NCI-H446 treated with DMSO at 0.1 percent for 48 hours (cell line): ENCODE measurements around the gene CHD6.

Source experiments
- DNase-seq: peaks from one replicate; lab custom pipeline; 2025; lab: John Stamatoyannopoulos, UW

CHD6 gene

GRCh38 chr20:41507436-41507835, 110.7 kb downstream of the CHD6 start:
- DNase-seq: no peak

GRCh38 chr20:41506192-41506915, 111.8 kb downstream of the CHD6 start:
- DNase-seq: no peak

- no peak for DNase-seq
Observed at GRCh38 chr20:41505184-41505583, 113.0 kb downstream of the CHD6 start.

- no peak for DNase-seq
Observed at GRCh38 chr20:41501376-41501775, 116.8 kb downstream of the CHD6 start.

DNA sequence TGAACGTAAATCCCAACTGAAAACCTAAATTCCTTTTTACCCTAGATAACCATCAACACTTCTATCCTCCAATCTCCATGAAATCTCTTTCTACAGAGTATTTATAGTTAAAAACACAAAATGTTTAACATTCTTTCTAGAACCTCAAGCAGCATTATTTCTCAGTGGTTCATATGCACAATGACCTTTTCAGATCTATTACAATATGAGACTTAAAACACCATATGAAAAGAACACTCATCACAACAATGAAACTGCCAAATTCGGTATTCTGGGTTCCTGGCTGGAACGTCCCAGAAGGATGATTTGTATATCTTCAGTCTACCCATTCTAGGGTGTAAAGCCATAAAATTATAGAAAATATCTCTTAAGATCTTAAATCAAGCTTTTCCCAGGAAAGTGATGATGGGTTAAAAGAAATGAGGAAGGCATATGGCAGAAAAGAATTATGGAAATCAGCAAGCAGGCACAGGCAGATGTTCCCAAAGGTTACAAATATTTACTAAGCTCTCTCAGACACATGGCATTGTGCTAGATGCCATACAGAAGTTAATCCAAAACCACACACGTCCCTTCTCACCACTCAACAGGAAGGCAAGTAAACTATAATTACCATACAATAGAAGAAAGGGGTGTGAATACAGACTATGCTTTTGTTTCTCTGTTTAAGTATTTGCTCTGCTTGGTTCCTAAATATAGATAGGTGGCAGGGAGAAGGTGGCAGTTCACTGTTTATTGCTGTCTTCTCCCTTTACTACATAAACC, 118.0 kb downstream of the CHD6 start:
- DNase-seq: no peak

- no peak for DNase-seq
Observed at GRCh38 chr20:41499064-41499463, 119.1 kb downstream of the CHD6 start.

- DNase-seq: no peak
Observed at GRCh38 chr20:41497186-41497895, 120.8 kb downstream of the CHD6 start.

DNA sequence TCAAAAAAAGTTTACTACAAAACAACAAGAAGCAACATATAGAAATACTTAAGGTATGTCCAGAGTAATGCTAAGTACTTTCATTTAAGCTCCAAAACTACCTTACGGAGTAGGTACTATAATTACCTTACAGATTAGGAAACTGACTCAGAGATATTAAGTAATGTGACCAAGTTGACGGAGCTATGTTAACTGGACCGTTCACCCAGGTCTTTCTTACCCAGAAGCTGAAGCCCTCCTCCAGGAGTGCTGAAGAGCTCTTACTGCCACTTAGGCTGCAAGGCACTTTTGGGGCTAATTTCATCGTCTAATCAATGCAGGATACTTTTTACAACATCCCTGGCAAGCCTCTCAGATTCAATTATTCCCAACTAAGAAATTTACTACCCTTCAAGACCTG, 123.7 kb downstream of the CHD6 start:
- no peak for DNase-seq

GRCh38 chr20:41483553-41483930, 134.6 kb downstream of the CHD6 start:
- DNase-seq: no peak

- no peak for DNase-seq
Observed at GRCh38 chr20:41482647-41483552, 135.3 kb downstream of the CHD6 start.

GRCh38 chr20:41480054-41480770, 138.0 kb downstream of the CHD6 start:
- DNase-seq: no peak

DNA sequence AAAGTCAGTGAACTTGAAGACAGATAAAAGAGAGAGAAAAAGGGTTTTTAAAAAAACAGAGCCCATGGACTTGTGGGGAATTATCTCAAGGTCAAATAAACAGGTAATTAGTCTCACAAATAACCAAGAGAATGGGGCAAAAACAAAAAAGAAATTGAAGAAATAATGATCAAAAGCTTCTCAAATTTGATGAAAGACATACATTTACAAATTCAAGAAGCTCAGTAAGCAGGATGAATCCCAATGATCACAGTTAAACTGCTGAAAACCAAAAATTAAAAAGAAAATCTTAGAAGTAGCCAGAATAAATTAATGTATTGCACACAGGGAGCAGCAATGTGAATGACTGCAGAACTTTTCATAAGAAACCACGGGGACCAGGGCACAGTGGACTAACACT, 139.1 kb downstream of the CHD6 start:
- no peak for DNase-seq

- DNase-seq: no peak
Observed at GRCh38 chr20:41478026-41478425, 140.2 kb downstream of the CHD6 start.

DNA sequence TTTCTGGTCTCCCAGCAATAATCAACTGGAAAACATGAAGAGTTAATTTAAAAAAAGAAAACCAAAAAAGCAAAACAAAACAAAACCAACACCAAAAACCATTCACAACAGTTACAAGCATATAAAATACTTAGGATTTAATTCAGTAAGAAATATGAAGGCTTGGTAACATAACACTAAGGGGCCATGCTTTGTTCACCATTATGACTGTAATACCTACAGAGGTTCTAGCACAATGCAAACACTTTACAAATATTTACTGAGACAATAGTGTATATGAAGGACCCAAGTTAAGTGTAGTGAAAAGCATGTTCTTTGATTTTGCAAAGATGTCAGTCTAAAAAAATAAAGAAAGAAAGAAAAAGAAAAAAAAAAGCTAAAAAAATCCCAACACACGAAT, 141.7 kb downstream of the CHD6 start:
- DNase-seq: no peak

GRCh38 chr20:41476013-41476441, 142.2 kb downstream of the CHD6 start:
- peak; percentile 93 for DNase-seq

- no peak for DNase-seq
Observed at GRCh38 chr20:41475503-41475902, 142.7 kb downstream of the CHD6 start.

GRCh38 chr20:41470362-41471095, 147.6 kb downstream of the CHD6 start:
- no peak for DNase-seq

DNA sequence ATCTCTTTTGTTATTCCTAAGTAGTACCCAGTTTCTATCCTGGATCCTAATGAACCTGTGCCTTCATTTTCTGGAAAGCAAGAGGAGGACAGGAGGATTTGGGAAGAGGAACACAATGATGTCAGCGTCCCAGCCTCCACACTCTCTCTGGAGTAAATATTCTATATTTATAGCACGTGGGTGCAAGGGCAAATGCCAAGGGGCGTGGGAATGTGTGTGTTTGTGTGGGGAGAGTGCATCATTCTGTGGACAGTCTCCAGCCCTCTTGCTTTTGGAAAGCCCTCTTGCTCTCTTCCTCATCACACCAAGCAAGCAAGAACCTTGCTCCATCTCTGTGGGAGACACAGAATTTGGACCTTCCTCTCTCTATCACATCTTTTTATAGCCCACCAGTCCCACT, 148.3 kb downstream of the CHD6 start:
- DNase-seq: no peak

DNA sequence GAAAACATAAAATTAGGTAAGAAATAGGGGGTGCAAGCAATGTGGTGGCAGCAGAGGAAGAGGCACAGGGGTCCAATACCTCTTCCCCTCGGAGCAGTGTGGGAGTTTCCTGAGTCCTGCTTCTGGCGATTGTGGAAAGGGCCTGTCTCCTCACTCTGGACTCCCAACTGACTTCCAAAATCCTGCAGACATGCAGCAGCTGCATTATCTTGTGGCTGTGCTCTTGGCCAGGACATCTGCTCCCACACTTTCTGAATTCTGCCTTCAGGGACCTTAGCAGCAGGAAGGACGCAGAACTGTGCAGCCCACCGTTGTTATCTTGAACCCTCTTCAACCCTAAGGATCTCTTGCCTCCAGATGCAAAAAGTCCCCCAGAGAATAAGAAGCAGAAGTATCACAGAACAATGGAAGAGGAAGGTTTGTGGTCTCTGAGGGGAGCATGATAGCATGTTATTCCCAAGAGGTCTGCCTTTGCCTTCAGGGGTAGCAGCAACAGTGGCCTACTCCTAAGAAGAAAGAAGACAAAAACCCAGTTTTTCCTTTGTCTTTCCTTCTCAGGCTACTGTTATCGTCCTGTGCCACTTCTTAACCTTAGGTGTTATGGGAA, 149.1 kb downstream of the CHD6 start:
- no peak for DNase-seq

- no peak for DNase-seq
Observed at GRCh38 chr20:41467690-41468089, 150.5 kb downstream of the CHD6 start.
